SK-N-SH treated with all-trans-retinoic acid at 6 μM for 48 hours (cell line): ENCODE measurements around the gene ACER1.

Source experiments
- ATAC-seq: fragments of 200-7000 bp; cut with Tn5 transposase; 3 replicates; pipeline ENCODE4 v1.9.1; 2020; ENCODE audit warnings: mild to moderate bottlenecking, moderate library complexity
- ARNTL ChIP-seq: fragments of 450-650 bp; formaldehyde crosslinking; IDR thresholded peaks from 2 replicates; pipeline ENCODE4 v1.5.0; 2020; ENCODE audit warnings: low read depth, mild to moderate bottlenecking, moderate library complexity, borderline replicate concordance
- BACH2 ChIP-seq: fragments of 250-450 bp; sonication (Bioruptor Pico); IDR thresholded peaks from 2 replicates; pipeline ENCODE4 v1.9.0; 2021; ENCODE audit warnings: mild to moderate bottlenecking, borderline replicate concordance
- CREB5 ChIP-seq: fragments of 250-450 bp; sonication (Bioruptor Pico); IDR thresholded peaks from 2 replicates; pipeline ENCODE4 v1.5.1; 2020; ENCODE audit warnings: low read depth, mild to moderate bottlenecking, moderate library complexity
- CSDC2 ChIP-seq: fragments of 250-450 bp; sonication (Bioruptor Pico); IDR thresholded peaks from 2 replicates; pipeline ENCODE4 v1.5.0; 2020; ENCODE audit warnings: mild to moderate bottlenecking, moderate library complexity
- CSRNP3 ChIP-seq: fragments of 250-450 bp; sonication (Bioruptor Pico); IDR thresholded peaks from 2 replicates; pipeline ENCODE4 v1.5.1; 2021; ENCODE audit warnings: mild to moderate bottlenecking, moderate library complexity
- ESRRG ChIP-seq: fragments of 250-450 bp; sonication (Bioruptor Pico); IDR thresholded peaks from 2 replicates; pipeline ENCODE4 v1.6.1; 2021; ENCODE audit warnings: mild to moderate bottlenecking
- GLIS3 ChIP-seq: fragments of 250-450 bp; sonication (Bioruptor Pico); IDR thresholded peaks from 2 replicates; pipeline ENCODE4 v1.5.0; 2020; ENCODE audit warnings: mild to moderate bottlenecking, moderate library complexity
- ISL1 ChIP-seq: fragments of 250-450 bp; sonication (Bioruptor Pico); IDR thresholded peaks from 2 replicates; pipeline ENCODE4 v2.1.2; 2022; ENCODE audit warnings: mild to moderate bottlenecking, moderate library complexity
- OSR1 ChIP-seq: fragments of 250-450 bp; sonication (Bioruptor Pico); IDR thresholded peaks from 2 replicates; pipeline ENCODE4 v1.8.0; 2022; ENCODE audit warnings: moderate library complexity, mild to moderate bottlenecking, inconsistent platforms
- PATZ1 ChIP-seq: fragments of 250-450 bp; sonication (Bioruptor Pico); IDR thresholded peaks from 2 replicates; pipeline ENCODE4 v1.8.0; 2020; ENCODE audit warnings: mild to moderate bottlenecking, moderate library complexity, borderline replicate concordance
- POU6F1 ChIP-seq: fragments of 250-450 bp; sonication (Bioruptor Pico); IDR thresholded peaks from 2 replicates; pipeline ENCODE4 v1.8.0; 2021; ENCODE audit warnings: low read depth, mild to moderate bottlenecking, moderate library complexity, borderline replicate concordance
- PPARA ChIP-seq: fragments of 250-450 bp; sonication (Bioruptor Pico); IDR thresholded peaks from 2 replicates; pipeline ENCODE4 v1.5.0; 2020; ENCODE audit warnings: mild to moderate bottlenecking, borderline replicate concordance
- RARB ChIP-seq: fragments of 250-450 bp; sonication (Bioruptor Pico); IDR thresholded peaks from 2 replicates; pipeline ENCODE4 v1.8.0; 2021; ENCODE audit warnings: mild to moderate bottlenecking, moderate library complexity
- SNAI2 ChIP-seq: fragments of 250-450 bp; sonication (Bioruptor Pico); IDR thresholded peaks from 2 replicates; pipeline ENCODE4 v1.5.0; 2020; ENCODE audit warnings: mild to moderate bottlenecking, moderate library complexity
- TCF4 ChIP-seq: fragments of 250-450 bp; sonication (Bioruptor Pico); IDR thresholded peaks from 2 replicates; pipeline ENCODE4 v1.8.0; 2021; ENCODE audit warnings: mild to moderate bottlenecking, moderate library complexity, borderline replicate concordance
- TSHZ2 ChIP-seq: fragments of 250-450 bp; sonication (Bioruptor Pico); IDR thresholded peaks from 2 replicates; pipeline ENCODE4 v1.5.0; 2020; ENCODE audit warnings: mild to moderate bottlenecking, moderate library complexity
- ZC3H10 ChIP-seq: fragments of 250-450 bp; sonication (Bioruptor Pico); IDR thresholded peaks from 2 replicates; pipeline ENCODE4 v1.5.1; 2021; ENCODE audit warnings: mild to moderate bottlenecking, moderate library complexity
- ZFP3 ChIP-seq: fragments of 250-450 bp; sonication (Bioruptor Pico); IDR thresholded peaks from 2 replicates; pipeline ENCODE4 v1.5.0; 2020; ENCODE audit warnings: mild to moderate bottlenecking, moderate library complexity
- ZFP30 ChIP-seq: fragments of 450-650 bp; formaldehyde crosslinking; IDR thresholded peaks from 2 replicates; pipeline ENCODE4 v1.5.0; 2022; ENCODE audit warnings: mild to moderate bottlenecking, moderate library complexity
- ZNF565 ChIP-seq: fragments of 450-650 bp; formaldehyde crosslinking; conservative IDR thresholded peaks from 2 replicates; pipeline ENCODE4 v1.5.0; 2020; ENCODE audit warnings: low read depth, mild to moderate bottlenecking, moderate library complexity

ACER1 gene

GRCh38 chr19:6262519-6262918 is 70.9 kb downstream of the ACER1 start:
- no peak for ATAC-seq
- TF ChIP-seq PATZ1 (CRISPR knock-in tag): no peak
- TF ChIP-seq ISL1: no peak
- TF ChIP-seq BACH2 (CRISPR knock-in tag): no peak
- no peak for TF ChIP-seq ZNF565 (CRISPR knock-in tag)
- no peak for TF ChIP-seq PPARA
- no peak for TF ChIP-seq ESRRG

GRCh38 chr19:6261883-6262282 is 71.5 kb downstream of the ACER1 start:
- TF ChIP-seq TCF4 (CRISPR knock-in tag) (no peak), PPARA (no peak), PATZ1 (CRISPR knock-in tag) (no peak)
- no peak for ATAC-seq

- peak; percentile 78 for ATAC-seq
- TF ChIP-seq ZFP30 (CRISPR knock-in tag) (no peak), GLIS3 (CRISPR knock-in tag) (no peak), ZNF565 (CRISPR knock-in tag) (no peak), BACH2 (CRISPR knock-in tag) (no peak), PATZ1 (CRISPR knock-in tag) (no peak), OSR1 (CRISPR knock-in tag) (no peak), ISL1 (no peak), CSRNP3 (CRISPR knock-in tag) (no peak), PPARA (no peak), ESRRG (no peak), RARB (CRISPR knock-in tag) (no peak), POU6F1 (CRISPR knock-in tag) (no peak), CREB5 (CRISPR knock-in tag) (no peak), CSDC2 (CRISPR knock-in tag) (no peak), TCF4 (CRISPR knock-in tag) (no peak), ARNTL (CRISPR knock-in tag) (no peak), SNAI2 (CRISPR knock-in tag) (no peak), TSHZ2 (CRISPR knock-in tag) (no peak), ZFP3 (CRISPR knock-in tag) (no peak), ZC3H10 (CRISPR knock-in tag) (no peak)
Measured at GRCh38 chr19:6260912-6261650, 72.3 kb downstream of the ACER1 start.
